GM23338 (cell line): ENCODE results near the gene SLFN13. TPM values are rescaled to one million over a fixed set of nuclear protein-coding genes. Genes with fewer than 3 reads are reported as not detected.
A peak's percentile ranks its signal among the peaks of the same experiment; 100 is the strongest.

ENCODE experiments used
- ATAC-seq: fragments of 200-7000 bp; cut with Tn5 transposase; 3 replicates; pipeline ENCODE4 v1.9.1; 2020
- DNase-seq: peaks from one replicate; pipeline ENCODE4 v3.0.0-alpha.2; 2015; ENCODE audit warnings: low spot score
- H2AFZ ChIP-seq: fragments of 200-600 bp; sonication (generic); 2 replicates; pipeline ENCODE4 v1.8.0; 2016; ENCODE audit warnings: antibody characterized with exemption, mild to moderate bottlenecking, moderate library complexity
- H3F3A ChIP-seq: fragments of 200-600 bp; sonication (generic); replicated peaks from 2 replicates; pipeline ENCODE4 v1.8.0; 2017; ENCODE audit warnings: antibody characterized with exemption, mixed run types, low read depth
- H3K27ac ChIP-seq: fragments of 200-600 bp; sonication (generic); 2 replicates; pipeline ENCODE4 v1.6.1; 2016; ENCODE audit warnings: low read depth
- H3K27me3 ChIP-seq: fragments of 200-600 bp; sonication (generic); 2 replicates; pipeline ENCODE4 v1.8.0; 2016; ENCODE audit warnings: mild to moderate bottlenecking, mixed run types, moderate library complexity; ENCODE audit not compliant: insufficient read depth
- H3K36me3 ChIP-seq: fragments of 200-600 bp; sonication (generic); 2 replicates; pipeline ENCODE4 v1.8.0; 2016; ENCODE audit warnings: mild to moderate bottlenecking; ENCODE audit not compliant: insufficient read depth
- H3K4me1 ChIP-seq: fragments of 200-600 bp; sonication (generic); 2 replicates; pipeline ENCODE4 v1.8.0; 2016; ENCODE audit warnings: mild to moderate bottlenecking, moderate library complexity; ENCODE audit not compliant: insufficient read depth
- H3K4me2 ChIP-seq: fragments of 200-600 bp; sonication (generic); 2 replicates; pipeline ENCODE4 v1.7.1; 2017; ENCODE audit warnings: mixed run types
- H3K4me3 ChIP-seq: fragments of 200-600 bp; sonication (generic); 2 replicates; pipeline ENCODE4 v1.6.1; 2016; ENCODE audit warnings: mixed run types
- H3K79me2 ChIP-seq: fragments of 200-600 bp; sonication (generic); replicated peaks from 2 replicates; pipeline ENCODE4 v1.8.0; 2017; ENCODE audit warnings: mild to moderate bottlenecking; ENCODE audit not compliant: insufficient read depth
- H3K9me2 ChIP-seq: fragments of 200-600 bp; sonication (generic); 2 replicates; pipeline ENCODE4 v1.8.0; 2017; ENCODE audit not compliant: insufficient read depth
- H4K20me1 ChIP-seq: fragments of 200-600 bp; sonication (generic); replicated peaks from 2 replicates; pipeline ENCODE4 v1.8.0; 2017; ENCODE audit warnings: mild to moderate bottlenecking; ENCODE audit not compliant: insufficient read depth
- H3K27ac Mint-ChIP-seq: 2 replicates; pipeline ENCODE4 v1.8.0; 2020; ENCODE audit warnings: inconsistent platforms, mild to moderate bottlenecking, moderate library complexity, mixed read lengths
- H3K27me3 Mint-ChIP-seq: 3 replicates; pipeline ENCODE4 v1.8.0; 2022; ENCODE audit warnings: low read depth, mild to moderate bottlenecking, moderate library complexity, mixed read lengths, inconsistent platforms; ENCODE audit not compliant: insufficient read depth, poor library complexity
- H3K36me3 Mint-ChIP-seq: 3 replicates; pipeline ENCODE4 v1.8.0; 2021; ENCODE audit warnings: low read depth, mild to moderate bottlenecking, inconsistent platforms, moderate library complexity, mixed read lengths
- H3K4me1 Mint-ChIP-seq: 3 replicates; pipeline ENCODE4 v1.8.0; 2020; ENCODE audit warnings: mild to moderate bottlenecking, inconsistent platforms, mixed read lengths
- H3K4me3 Mint-ChIP-seq: 3 replicates; pipeline ENCODE4 v1.8.0; 2021; ENCODE audit warnings: moderate library complexity, mild to moderate bottlenecking, inconsistent platforms, mixed read lengths
- H3K9me3 Mint-ChIP-seq: 3 replicates; pipeline ENCODE4 v1.8.0; 2020; ENCODE audit warnings: moderate library complexity, mild to moderate bottlenecking, inconsistent platforms, mixed read lengths
- CREB1 ChIP-seq: fragments of 250-450 bp; sonication (Bioruptor Pico); IDR thresholded peaks from 2 replicates; pipeline ENCODE4 v1.5.0; 2020; ENCODE audit warnings: low read depth, mild to moderate bottlenecking, moderate library complexity
- POLR2AphosphoS5 ChIP-seq: IDR thresholded peaks from 2 replicates; pipeline ENCODE4 v1.6.1; 2016; ENCODE audit warnings: antibody characterized with exemption, low read depth
- ZNF331 ChIP-seq: fragments of 250-450 bp; sonication (Bioruptor Pico); IDR thresholded peaks from 2 replicates; pipeline ENCODE4 v1.5.0; 2020; ENCODE audit warnings: low read depth, mild to moderate bottlenecking, moderate library complexity
- long read RNA-seq: library from polyadenylated mRNA; unstranded; transcript quantifications from one replicate; pipeline ENCODE4 v2.0.0, GENCODE V29; 2020; ENCODE audit not compliant: unreplicated experiment
- polyA plus RNA-seq: library from polyadenylated mRNA; unstranded; fragments of >200 nt; fragmentation: Nextera tagmentation; extraction: Ambion mirVana; gene quantifications from 2 replicates; pipeline ENCODE4 v1.2.1, GENCODE V29; 2016
- total RNA-seq: library from RNA; depleted of rRNA; stranded (reverse); fragments of >200 nt; shearing (Covaris generic); gene quantifications from 2 replicates; pipeline ENCODE4 v1.2.3, GENCODE V29; 2014; rRNA removed
- TF ChIP-seq, protein P1 (sequence below): fragments of 250-450 bp; sonication (Bioruptor Pico); IDR thresholded peaks from 2 replicates; pipeline ENCODE4 v1.5.0; 2020; ENCODE audit warnings: mild to moderate bottlenecking, moderate library complexity

SLFN13 gene, protein sequence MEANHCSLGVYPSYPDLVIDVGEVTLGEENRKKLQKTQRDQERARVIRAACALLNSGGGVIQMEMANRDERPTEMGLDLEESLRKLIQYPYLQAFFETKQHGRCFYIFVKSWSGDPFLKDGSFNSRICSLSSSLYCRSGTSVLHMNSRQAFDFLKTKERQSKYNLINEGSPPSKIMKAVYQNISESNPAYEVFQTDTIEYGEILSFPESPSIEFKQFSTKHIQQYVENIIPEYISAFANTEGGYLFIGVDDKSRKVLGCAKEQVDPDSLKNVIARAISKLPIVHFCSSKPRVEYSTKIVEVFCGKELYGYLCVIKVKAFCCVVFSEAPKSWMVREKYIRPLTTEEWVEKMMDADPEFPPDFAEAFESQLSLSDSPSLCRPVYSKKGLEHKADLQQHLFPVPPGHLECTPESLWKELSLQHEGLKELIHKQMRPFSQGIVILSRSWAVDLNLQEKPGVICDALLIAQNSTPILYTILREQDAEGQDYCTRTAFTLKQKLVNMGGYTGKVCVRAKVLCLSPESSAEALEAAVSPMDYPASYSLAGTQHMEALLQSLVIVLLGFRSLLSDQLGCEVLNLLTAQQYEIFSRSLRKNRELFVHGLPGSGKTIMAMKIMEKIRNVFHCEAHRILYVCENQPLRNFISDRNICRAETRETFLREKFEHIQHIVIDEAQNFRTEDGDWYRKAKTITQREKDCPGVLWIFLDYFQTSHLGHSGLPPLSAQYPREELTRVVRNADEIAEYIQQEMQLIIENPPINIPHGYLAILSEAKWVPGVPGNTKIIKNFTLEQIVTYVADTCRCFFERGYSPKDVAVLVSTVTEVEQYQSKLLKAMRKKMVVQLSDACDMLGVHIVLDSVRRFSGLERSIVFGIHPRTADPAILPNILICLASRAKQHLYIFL
- total RNA-seq (3.1 and 4.3 TPM in 2 replicates), polyA plus RNA-seq (1.0 and 1.3 TPM in 2 replicates)
- long read RNA-seq, partial matches to known transcripts: 0 of 3 reads
- long read RNA-seq, other reads (novel, unspliced or antisense): 3 of 3 reads

DNA sequence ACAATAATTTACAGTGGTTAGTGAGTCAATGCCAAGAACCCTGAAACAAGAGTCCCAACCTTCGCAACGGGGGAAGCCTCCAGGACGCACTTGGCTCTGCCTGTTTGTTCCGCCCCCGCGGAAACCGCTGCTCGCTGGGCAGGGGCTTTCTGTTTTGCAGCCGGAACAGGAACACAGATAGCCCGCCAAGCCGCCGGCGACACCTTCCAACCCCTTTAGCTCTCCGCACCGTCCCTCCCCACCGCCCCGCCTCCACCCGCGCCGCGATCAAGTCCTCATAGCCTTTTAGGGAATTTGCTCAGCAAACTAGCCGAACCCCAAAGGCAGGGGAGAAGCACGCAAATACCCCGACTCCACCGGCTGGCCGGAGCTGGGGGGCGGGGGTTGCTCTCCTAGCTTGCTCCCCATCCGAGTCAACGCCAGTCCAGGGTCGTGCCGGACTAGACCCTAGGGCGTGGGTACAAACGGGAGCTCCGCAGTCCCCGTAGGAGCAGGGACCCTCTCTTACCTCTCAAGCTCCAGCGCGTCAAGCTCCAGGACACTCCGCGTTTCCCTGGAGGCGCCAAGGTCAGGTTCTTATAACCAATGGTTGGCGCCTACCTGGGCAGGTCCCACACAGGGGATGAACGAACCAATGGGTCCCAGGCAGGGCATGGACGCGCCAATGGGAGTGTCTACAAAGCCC is at the start of gene SLFN13:
TSS of gene SLFN13 (minus strand) at position 553 of the 685 bp plus-strand sequence. CDS start 3,086 bp downstream, outside the sequence.
- Histone ChIP-seq H3K9me2 (no peaks in the 10 kb centered on the region), H3K27ac (no peak within 1 kb of the TSS; the same call in 1 of the 2 replicates)
- H3K27me3 Mint-ChIP-seq: peaks cover 67% of the 10 kb centered on the region

More for the DNA sequence above, at the start of gene SLFN13:
- peak; percentile 97 for DNase-seq
- Mint-ChIP-seq H3K27ac (peak within 1 kb of the TSS; percentile 45; the same call in 1 of the 2 replicates), H3K36me3 (no peaks in the 10 kb centered on the region; the same call in 2 of the 3 replicates), H3K4me3 (peak within 1 kb of the TSS; percentile 76), H3K4me1 (peaks cover 32% of the 10 kb centered on the region), H3K9me3 (no peaks in the 10 kb centered on the region)
- ATAC-seq: peak; percentile 92
- Histone ChIP-seq H4K20me1 (peaks cover 17% of the 10 kb centered on the region; the same call in 1 of the 2 replicates), H3K4me2 (peak within 1 kb of the TSS; percentile 82), H3F3A (peaks cover 6% of the 10 kb centered on the region; the same call in 1 of the 2 replicates), H2AFZ (peak within 1 kb of the TSS; percentile 92), H3K27me3 (peaks cover 100% of the 10 kb centered on the region), H3K4me3 (peak within 1 kb of the TSS; percentile 55), H3K36me3 (no peaks in the 10 kb centered on the region), H3K79me2 (no peaks in the 10 kb centered on the region), H3K4me1 (peaks cover 38% of the 10 kb centered on the region)
- TF ChIP-seq CREB1: 0 out of 2 replicates have a peak, but pooled peaks have one; percentile 19
- TF ChIP-seq, protein P1, sequence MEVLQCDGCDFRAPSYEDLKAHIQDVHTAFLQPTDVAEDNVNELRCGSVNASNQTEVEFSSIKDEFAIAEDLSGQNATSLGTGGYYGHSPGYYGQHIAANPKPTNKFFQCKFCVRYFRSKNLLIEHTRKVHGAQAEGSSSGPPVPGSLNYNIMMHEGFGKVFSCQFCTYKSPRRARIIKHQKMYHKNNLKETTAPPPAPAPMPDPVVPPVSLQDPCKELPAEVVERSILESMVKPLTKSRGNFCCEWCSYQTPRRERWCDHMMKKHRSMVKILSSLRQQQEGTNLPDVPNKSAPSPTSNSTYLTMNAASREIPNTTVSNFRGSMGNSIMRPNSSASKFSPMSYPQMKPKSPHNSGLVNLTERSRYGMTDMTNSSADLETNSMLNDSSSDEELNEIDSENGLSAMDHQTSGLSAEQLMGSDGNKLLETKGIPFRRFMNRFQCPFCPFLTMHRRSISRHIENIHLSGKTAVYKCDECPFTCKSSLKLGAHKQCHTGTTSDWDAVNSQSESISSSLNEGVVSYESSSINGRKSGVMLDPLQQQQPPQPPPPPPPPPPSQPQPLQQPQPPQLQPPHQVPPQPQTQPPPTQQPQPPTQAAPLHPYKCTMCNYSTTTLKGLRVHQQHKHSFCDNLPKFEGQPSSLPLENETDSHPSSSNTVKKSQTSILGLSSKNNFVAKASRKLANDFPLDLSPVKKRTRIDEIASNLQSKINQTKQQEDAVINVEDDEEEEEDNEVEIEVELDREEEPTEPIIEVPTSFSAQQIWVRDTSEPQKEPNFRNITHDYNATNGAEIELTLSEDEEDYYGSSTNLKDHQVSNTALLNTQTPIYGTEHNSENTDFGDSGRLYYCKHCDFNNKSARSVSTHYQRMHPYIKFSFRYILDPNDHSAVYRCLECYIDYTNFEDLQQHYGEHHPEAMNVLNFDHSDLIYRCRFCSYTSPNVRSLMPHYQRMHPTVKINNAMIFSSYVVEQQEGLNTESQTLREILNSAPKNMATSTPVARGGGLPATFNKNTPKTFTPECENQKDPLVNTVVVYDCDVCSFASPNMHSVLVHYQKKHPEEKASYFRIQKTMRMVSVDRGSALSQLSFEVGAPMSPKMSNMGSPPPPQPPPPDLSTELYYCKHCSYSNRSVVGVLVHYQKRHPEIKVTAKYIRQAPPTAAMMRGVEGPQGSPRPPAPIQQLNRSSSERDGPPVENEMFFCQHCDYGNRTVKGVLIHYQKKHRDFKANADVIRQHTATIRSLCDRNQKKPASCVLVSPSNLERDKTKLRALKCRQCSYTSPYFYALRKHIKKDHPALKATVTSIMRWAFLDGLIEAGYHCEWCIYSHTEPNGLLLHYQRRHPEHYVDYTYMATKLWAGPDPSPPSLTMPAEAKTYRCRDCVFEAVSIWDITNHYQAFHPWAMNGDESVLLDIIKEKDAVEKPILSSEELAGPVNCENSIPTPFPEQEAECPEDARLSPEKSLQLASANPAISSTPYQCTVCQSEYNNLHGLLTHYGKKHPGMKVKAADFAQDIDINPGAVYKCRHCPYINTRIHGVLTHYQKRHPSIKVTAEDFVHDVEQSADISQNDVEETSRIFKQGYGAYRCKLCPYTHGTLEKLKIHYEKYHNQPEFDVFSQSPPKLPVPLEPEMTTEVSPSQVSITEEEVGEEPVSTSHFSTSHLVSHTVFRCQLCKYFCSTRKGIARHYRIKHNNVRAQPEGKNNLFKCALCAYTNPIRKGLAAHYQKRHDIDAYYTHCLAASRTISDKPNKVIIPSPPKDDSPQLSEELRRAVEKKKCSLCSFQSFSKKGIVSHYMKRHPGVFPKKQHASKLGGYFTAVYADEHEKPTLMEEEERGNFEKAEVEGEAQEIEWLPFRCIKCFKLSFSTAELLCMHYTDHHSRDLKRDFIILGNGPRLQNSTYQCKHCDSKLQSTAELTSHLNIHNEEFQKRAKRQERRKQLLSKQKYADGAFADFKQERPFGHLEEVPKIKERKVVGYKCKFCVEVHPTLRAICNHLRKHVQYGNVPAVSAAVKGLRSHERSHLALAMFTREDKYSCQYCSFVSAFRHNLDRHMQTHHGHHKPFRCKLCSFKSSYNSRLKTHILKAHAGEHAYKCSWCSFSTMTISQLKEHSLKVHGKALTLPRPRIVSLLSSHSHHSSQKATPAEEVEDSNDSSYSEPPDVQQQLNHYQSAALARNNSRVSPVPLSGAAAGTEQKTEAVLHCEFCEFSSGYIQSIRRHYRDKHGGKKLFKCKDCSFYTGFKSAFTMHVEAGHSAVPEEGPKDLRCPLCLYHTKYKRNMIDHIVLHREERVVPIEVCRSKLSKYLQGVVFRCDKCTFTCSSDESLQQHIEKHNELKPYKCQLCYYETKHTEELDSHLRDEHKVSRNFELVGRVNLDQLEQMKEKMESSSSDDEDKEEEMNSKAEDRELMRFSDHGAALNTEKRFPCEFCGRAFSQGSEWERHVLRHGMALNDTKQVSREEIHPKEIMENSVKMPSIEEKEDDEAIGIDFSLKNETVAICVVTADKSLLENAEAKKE: no peak
- no peak for TF ChIP-seq POLR2AphosphoS5
- TF ChIP-seq ZNF331: no peak
